KMS-11 (cell line): ENCODE data around the gene FRY.
"Not testable (repeated sequence)": the region's sequence is repeated elsewhere in the genome, so short reads cannot be mapped to it uniquely, and the experiment has no call there.

ENCODE experiments used
- H2AFZ ChIP-seq: fragments of 200-600 bp; sonication (generic); 2 replicates; pipeline ENCODE4 v1.6.1; 2016; ENCODE audit warnings: antibody characterized with exemption, mixed run types, low read depth
- H3K27ac ChIP-seq: fragments of 200-600 bp; sonication (generic); 2 replicates; pipeline ENCODE4 v1.6.1; 2016; ENCODE audit warnings: mild to moderate bottlenecking, mixed run types
- H3K27me3 ChIP-seq: fragments of 200-600 bp; sonication (generic); 2 replicates; pipeline ENCODE4 v1.6.1; 2017; ENCODE audit warnings: mild to moderate bottlenecking, low read depth, mixed run types, moderate library complexity; ENCODE audit not compliant: insufficient read depth
- H3K36me3 ChIP-seq: fragments of 200-600 bp; sonication (generic); 2 replicates; pipeline ENCODE4 v1.6.1; 2017; ENCODE audit warnings: mild to moderate bottlenecking, mixed run types; ENCODE audit not compliant: insufficient read depth
- H3K4me1 ChIP-seq: fragments of 200-600 bp; sonication (generic); 2 replicates; pipeline ENCODE4 v1.6.1; 2016; ENCODE audit warnings: mild to moderate bottlenecking, low read depth, mixed run types; ENCODE audit not compliant: poor library complexity, severe bottlenecking
- H3K4me2 ChIP-seq: fragments of 200-600 bp; sonication (generic); 2 replicates; pipeline ENCODE4 v1.7.0; 2016; ENCODE audit warnings: mild to moderate bottlenecking, mixed run types
- H3K4me3 ChIP-seq: fragments of 200-600 bp; sonication (generic); IDR thresholded peaks from 2 replicates; pipeline ENCODE4 v1.6.1; 2017; ENCODE audit warnings: low read depth, low read length, mixed read lengths; ENCODE audit not compliant: insufficient read depth
- H3K79me2 ChIP-seq: fragments of 200-600 bp; sonication (generic); 2 replicates; pipeline ENCODE4 v1.6.1; 2016; ENCODE audit warnings: low read depth, mixed run types; ENCODE audit not compliant: insufficient read depth
- H3K9ac ChIP-seq: fragments of 200-600 bp; sonication (generic); 2 replicates; pipeline ENCODE4 v1.6.1; 2016; ENCODE audit warnings: mild to moderate bottlenecking, mixed run types
- H4K20me1 ChIP-seq: fragments of 200-600 bp; sonication (generic); 2 replicates; pipeline ENCODE4 v1.6.1; 2016; ENCODE audit warnings: mild to moderate bottlenecking, mixed run types; ENCODE audit not compliant: insufficient read depth
- TF ChIP-seq, protein P1 (sequence below): fragments of 200-600 bp; sonication (generic); conservative IDR thresholded peaks from 2 replicates; pipeline ENCODE4 v1.6.1; 2017; ENCODE audit warnings: low read depth, mild to moderate bottlenecking, antibody characterized with exemption, low read length, moderate library complexity, mixed read lengths

FRY gene

DNA sequence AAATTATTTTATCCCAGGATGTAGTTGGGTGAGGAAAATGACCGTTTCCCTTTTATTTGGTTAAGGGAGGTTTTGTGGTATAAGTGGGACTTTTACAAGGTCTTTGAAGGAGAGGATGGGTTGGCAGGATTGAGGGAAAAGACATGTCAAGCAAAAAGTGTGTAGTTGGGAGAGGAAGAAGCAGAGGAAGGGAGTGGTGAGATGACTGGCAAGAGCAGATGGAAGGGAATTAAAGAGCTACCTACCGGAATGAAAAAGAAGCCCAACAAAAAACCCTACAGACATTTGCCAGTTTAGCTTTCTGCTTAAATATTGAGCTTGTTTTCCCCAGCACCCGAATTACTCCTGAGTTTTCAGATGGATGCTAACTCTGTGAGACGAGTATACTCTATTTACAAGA is 19.6 kb downstream of the FRY start:
- TF ChIP-seq, protein P1, sequence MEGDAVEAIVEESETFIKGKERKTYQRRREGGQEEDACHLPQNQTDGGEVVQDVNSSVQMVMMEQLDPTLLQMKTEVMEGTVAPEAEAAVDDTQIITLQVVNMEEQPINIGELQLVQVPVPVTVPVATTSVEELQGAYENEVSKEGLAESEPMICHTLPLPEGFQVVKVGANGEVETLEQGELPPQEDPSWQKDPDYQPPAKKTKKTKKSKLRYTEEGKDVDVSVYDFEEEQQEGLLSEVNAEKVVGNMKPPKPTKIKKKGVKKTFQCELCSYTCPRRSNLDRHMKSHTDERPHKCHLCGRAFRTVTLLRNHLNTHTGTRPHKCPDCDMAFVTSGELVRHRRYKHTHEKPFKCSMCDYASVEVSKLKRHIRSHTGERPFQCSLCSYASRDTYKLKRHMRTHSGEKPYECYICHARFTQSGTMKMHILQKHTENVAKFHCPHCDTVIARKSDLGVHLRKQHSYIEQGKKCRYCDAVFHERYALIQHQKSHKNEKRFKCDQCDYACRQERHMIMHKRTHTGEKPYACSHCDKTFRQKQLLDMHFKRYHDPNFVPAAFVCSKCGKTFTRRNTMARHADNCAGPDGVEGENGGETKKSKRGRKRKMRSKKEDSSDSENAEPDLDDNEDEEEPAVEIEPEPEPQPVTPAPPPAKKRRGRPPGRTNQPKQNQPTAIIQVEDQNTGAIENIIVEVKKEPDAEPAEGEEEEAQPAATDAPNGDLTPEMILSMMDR = no peak
- no peak overlapping the region for H3K4me3 ChIP-seq
- peaks cover 6% of the 10 kb centered on the region for H3K4me1 ChIP-seq
- no peaks in the 10 kb centered on the region for H4K20me1 ChIP-seq
- no peaks in the 10 kb centered on the region for H3K36me3 ChIP-seq
- no peaks in the 10 kb centered on the region for H3K79me2 ChIP-seq
- H3K4me2 ChIP-seq = no peak overlapping the region
- H2AFZ ChIP-seq = no peak overlapping the region
- no peaks in the 10 kb centered on the region for H3K27me3 ChIP-seq
- no peak overlapping the region for H3K9ac ChIP-seq
- no peak overlapping the region for H3K27ac ChIP-seq

DNA sequence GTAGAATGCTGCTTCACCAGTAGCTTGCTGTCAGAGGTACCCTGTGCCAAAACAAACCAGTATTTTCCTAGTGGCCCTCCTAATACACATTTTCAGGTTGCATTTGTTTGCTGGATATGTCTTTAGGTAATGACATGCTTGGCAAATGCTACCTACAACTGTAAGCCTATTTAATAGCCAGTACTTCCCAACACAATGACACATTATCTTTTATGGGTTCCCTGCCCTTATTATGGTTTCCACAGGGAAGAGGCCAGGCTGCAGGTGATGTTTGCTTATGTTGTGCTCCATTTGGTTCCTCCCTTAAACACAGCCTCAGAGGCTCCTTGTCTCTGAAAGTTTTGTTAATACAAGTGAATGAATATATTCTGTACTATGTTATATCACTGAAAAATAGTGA is 24.7 kb downstream of the FRY start:
- H3K9ac ChIP-seq = no peak overlapping the region
- H2AFZ ChIP-seq = no peak overlapping the region
- no peak overlapping the region for H3K27ac ChIP-seq
- TF ChIP-seq, protein P1 = no peak
- no peak overlapping the region for H3K4me2 ChIP-seq
- no peaks in the 10 kb centered on the region for H3K4me1 ChIP-seq
- H3K36me3 ChIP-seq = no peaks in the 10 kb centered on the region
- H3K27me3 ChIP-seq = no peaks in the 10 kb centered on the region
- H3K4me3 ChIP-seq = no peak overlapping the region
- H3K79me2 ChIP-seq = no peaks in the 10 kb centered on the region
- no peaks in the 10 kb centered on the region for H4K20me1 ChIP-seq

DNA sequence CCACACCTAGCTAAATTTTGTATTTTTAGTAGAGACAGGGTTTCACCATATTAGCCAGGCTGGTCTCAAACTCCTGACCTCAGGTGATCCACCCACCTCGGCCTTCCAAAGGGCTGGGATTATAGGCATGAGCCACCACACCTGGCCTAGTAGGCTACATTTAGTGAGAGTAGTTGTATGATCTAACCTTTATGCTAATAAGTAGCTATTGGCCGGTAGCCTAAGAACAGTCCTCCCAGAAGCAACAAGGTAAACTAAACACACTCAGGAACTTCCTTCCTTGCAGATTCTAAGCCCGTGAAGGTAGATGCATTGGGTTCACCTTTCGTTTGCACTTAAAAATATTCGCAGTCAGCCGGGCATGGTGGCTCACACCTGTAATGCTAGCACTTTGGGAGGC is 25.8 kb downstream of the FRY start:
- H3K4me2 ChIP-seq, H3K79me2 ChIP-seq, H3K4me3 ChIP-seq, H2AFZ ChIP-seq, H3K36me3 ChIP-seq, H4K20me1 ChIP-seq, H3K27ac ChIP-seq, H3K27me3 ChIP-seq, H3K4me1 ChIP-seq, H3K9ac ChIP-seq: not testable (repeated sequence)

DNA sequence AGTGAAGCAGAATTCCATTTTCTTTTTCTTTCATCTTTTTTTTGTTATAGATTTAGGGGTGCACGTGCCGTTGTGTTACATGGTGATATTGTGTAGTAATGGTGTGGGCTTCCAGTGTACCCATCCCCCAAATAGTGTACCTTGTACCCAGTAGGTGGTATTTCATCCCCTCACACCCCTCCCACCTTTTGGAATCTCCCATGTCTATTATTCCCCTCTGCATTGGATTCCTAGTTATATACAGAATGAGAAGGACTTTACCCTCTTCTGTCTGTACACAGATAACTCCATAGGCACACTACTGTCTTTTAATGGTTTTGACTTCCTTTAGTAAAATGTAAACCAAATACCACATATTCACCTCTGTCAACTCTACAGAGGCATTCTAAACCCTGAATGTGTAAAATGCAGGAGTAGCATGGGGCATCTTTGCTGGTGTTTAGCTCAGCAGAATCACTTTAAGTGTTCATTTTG is 28.0 kb downstream of the FRY start:
- no peak overlapping the region for H2AFZ ChIP-seq
- H3K27ac ChIP-seq = no peak overlapping the region
- H3K4me2 ChIP-seq = no peak overlapping the region
- no peaks in the 10 kb centered on the region for H3K27me3 ChIP-seq
- TF ChIP-seq, protein P1 = no peak
- H3K79me2 ChIP-seq = no peaks in the 10 kb centered on the region
- H3K4me1 ChIP-seq = no peaks in the 10 kb centered on the region
- H3K4me3 ChIP-seq = no peak overlapping the region
- H4K20me1 ChIP-seq = no peaks in the 10 kb centered on the region
- H3K36me3 ChIP-seq = no peaks in the 10 kb centered on the region
- no peak overlapping the region for H3K9ac ChIP-seq

DNA sequence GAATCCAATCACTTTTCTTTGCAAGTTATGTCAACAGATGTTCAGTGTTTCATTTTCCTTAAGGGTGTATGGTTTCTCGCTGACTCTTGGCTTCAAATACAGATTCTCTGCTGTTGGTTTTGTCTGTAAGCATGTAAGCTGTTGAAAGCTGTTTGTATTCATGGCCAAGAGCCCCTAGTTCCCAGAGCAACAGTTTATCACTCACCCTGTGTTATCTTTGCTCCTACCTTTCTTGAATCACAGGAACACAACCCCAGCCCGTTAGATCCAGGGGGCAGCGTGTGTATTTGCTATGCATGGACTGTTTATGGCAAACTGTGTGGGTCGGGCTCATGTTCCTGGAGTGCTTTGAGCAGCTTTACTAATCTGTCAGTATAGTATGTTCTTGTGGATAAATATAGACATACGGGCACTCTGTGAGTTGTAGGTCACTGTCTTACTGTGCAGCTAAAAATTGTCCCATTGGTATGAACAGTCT is 28.9 kb downstream of the FRY start:
- Histone ChIP-seq H3K4me2 (no peak overlapping the region), H2AFZ (no peak overlapping the region)
- TF ChIP-seq, protein P1 = no peak

More for the DNA sequence above, 28.9 kb downstream of the FRY start:
- Histone ChIP-seq H3K36me3 (no peaks in the 10 kb centered on the region), H3K4me1 (no peaks in the 10 kb centered on the region), H3K9ac (no peak overlapping the region), H3K27me3 (no peaks in the 10 kb centered on the region), H3K27ac (no peak overlapping the region), H4K20me1 (no peaks in the 10 kb centered on the region), H3K79me2 (no peaks in the 10 kb centered on the region), H3K4me3 (no peak overlapping the region)
